Brain pericyte (primary cell): ENCODE results near the gene CDNF.

Source experiments
- DNase-seq: peaks from one replicate; pipeline ENCODE4 v3.0.0-alpha.2; 2012; ENCODE audit warnings: low read depth, low spot score

CDNF gene

DNA sequence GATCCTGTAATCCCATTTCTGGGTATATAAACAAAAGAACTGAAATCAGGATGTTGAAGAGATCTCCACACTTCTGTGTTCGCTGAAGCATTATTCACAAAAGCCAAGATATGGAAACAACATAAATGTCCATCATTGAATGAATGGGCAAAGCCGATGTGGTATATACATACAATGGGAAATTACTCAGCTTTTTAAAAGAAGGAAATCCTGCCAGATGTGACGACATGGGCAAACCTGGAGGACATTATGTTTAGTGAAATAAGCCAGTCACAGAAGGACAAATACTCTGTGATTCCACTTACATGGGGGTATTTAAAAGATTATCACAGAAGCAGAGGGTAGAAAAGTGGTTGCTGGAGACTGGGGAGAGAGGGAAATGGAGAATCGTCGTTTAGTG, 39.2 kb downstream of the CDNF start:
- DNase-seq = no peak

DNA sequence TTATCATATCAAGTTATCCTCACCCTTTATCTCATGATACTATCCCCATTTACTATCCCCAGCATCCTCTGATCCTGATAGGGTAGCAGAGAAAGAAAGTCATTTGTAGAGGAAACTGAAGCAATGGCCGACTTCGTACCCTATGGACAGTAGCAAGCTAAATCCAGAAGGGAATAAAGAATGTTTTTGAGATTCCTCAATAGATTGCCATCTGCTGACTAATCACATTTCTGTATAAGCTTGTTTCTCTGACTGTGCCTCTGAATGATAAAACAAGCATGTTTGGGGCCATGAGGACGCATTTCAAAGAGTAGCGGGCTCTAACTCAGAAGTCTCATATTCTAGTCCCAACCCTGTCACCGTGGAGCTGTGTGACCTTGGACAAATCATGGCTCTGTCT, 49.9 kb downstream of the CDNF start:
- no peak for DNase-seq

DNA sequence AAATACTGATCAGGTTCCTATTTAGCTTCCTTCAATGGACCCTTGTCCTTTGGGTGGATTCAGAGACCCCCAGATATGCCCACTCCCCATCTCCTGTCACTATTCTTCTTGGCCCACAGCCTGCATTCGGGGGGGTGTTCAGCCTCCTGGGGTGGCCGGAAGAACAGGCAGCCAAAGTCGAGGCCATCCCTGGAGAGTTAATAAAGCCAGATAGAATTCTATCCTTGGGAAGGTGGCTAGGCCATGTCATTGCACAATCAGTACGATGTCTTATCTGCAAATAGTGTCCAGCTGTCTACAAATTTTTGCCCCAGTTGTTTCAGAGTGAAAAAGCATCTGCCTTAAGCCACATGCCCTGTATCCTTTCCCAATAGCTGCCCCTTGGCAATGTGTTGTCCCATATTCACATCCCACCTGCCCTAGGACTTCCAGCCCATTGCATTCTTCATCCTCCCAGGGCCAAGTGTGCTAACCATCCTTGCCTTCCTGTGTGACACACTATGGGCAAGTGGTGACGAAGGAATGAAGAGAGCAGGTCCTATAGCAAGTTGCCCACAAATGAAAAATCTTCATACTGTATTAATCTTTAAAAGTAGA, 53.3 kb downstream of the CDNF start:
- DNase-seq = no peak

DNA sequence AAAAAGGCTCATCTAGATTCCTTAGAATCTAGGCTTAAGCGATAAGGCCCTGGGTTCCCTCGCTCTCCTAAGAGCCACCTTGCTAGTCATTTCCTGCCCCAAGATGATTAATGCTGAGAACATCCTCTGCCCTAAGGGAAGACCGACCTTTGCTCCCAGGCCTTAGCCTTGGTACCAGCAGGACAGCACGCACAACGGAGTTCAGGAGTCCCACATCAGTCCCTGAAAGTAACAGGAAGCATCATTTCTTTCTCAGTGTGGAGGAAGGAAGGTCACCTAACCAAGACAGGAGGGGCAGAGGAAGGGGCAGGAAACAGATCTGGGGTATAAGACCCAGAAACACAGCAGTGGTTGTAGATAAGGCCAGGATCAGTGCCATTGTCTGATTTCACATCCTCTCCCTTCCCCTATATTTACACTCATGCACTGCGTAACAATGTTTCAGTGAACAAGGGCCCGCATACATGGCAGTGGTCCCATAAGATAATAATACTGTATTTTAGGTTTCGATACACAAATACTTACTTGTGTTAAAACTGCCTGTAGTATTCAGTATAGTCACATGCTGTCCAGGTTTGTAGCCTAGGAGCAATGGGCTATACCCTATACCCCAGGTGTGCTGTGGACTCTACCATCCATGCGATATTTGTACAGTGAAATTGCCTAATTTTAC, 55.0 kb downstream of the CDNF start:
- no peak for DNase-seq

DNA sequence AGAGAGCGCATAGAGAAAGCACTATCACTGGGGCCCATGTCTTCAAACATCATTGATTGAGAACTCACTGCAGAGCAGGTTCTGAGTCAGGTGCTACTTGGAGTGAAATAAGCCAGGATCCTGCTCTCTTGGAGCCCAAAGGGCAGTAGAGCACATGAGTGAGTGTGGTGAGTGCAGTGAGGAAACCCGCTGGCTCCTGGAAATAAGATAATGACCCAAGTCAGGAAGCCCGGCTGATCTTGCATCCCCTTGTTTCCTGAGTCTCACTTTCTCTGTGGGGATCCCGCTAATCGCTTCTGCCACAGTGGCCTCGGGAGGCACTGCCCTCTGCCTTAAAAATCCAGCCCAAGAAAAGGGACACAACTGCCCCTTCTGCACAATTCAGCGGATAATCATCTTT, 56.1 kb downstream of the CDNF start:
- DNase-seq = no peak

DNA sequence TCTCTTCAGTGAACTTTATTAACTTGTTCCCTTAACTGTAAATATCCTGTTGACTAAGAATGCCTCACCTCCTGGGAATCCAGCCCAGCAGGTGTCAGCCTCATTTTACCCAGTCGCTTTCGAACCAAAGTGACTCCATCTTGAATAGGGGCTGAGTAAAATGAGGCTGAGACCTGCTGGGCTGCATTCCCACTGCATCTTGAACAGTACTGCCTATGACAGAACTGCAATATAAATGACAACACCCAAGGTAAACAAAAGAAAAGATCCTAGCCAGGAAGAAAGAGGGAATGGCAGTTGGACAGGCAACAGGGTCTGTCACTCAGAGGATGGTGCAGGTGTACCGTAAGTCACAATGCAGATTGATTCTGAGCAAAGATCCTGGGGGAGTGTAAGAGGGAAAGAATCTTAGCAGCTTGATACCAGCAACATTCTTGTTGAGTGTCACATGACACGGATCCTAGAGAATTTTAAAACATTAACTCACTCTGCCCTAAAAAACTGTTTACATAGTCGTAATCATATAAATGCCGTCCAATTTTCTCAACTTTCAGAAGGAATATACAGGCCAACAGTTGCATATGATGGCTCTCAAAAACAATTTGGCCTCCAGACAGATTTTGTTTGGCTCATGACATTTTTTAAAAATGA, 58.7 kb downstream of the CDNF start:
- no peak for DNase-seq

DNA sequence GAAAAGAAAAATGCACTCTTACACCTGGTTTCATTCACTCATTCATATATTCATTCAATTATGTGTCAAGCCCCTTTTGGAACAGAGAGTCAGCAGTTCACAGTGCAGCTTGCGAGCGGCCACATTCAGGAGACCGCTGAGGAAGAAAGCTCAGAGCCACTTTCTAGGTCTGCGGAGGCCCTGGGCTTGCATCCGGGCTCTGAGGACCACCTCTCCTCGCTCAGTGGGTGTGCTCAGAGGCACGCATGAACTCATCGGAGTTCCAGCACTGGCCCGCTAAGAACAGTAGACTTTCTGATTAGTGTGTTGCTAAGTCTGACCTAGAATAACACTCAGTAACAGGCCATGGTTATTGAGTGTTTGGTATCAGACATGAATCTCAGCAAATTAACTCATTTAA, 61.3 kb downstream of the CDNF start:
- no peak for DNase-seq

DNA sequence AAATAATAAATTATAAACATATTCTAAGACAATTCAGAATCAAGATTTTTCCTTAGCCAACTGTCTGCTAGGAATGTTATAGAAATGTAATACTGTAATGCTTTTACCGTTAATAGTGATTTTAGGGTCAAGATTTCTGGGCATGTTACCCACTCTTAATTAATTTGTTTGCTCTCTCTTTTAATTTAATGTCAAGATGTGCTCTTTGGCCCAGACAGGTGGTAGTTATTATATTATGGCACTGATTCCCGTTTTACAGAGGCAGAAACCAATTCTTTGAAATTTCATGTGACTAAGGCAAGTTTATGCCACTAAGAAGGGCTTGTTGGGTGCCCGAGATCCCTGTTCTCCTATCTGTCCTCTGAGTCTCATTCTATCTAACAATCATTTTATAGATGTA, 62.2 kb downstream of the CDNF start:
- no peak for DNase-seq

DNA sequence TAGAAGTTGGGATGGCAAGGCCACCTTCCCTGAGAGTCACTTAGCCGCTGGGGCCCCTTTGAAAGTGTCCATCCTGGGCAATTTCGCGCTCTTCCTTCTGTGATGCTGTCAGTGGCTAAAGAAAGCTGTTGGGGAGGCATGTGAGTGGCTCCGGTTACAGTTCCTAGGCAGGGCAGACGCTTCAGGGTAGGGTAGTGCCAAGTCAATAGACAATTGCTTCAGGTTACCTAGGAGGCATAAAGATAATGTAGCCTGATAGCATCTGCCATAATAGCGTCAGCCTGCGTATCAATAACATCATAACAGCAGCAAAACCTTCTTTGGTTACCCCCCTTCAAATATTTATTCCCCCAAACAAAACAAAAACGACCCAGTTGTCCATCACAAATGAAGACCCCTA, 63.0 kb downstream of the CDNF start, which contains the start of gene FAM107B:
Gene FAM107B, minus strand, starts transcription at position 101 of the 400 bp plus-strand sequence. CDS start 234 bp downstream, outside the sequence.
- no peak for DNase-seq

DNA sequence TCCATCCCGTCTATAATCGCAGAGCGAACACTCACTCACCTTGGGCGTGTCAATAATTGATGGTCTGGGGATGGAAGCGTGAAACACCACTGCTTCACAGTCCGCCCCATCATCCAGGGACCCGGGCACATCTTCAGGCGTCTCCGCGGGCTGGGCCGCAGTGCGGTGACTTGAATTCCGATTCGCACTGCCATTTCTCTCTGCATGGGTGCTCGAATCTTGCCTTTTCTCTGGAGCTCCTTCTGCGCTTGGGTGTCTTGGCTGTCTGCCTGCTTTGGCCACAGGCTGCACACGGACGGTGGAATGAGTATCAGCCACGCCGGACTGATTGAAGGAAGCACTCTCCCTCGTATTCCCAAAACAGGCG, 63.6 kb downstream of the CDNF start:
- no peak for DNase-seq

DNA sequence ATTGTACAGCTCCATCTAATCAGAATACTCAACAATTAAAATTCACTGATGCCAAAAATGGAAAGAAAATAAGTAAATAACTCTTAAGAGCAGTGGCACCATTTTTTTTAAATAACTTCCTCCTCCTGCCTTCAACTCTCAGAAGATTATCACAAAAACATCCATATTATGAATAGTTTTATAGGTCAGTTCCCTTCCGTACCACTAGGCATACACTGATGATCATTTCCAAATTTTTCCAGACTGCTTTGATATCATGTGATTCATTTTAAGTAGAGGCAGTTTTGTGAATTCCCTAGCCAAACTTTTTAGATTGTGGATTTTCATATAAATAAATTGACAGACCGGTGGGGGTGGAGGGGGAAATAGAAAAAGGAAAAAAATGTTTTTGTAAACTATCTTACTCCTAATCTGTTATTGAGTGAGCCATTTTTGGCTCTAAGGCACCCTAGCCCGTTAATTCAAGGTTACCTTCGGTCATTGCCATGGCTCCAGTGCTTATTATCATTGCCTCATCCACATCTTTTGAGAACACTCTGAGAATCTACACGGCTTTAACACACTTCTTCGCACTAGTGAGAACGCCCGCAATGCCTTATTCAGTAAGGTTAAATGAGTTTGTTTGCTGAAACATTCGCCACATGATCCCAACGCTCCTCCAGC, 64.2 kb downstream of the CDNF start:
- no peak for DNase-seq

DNA sequence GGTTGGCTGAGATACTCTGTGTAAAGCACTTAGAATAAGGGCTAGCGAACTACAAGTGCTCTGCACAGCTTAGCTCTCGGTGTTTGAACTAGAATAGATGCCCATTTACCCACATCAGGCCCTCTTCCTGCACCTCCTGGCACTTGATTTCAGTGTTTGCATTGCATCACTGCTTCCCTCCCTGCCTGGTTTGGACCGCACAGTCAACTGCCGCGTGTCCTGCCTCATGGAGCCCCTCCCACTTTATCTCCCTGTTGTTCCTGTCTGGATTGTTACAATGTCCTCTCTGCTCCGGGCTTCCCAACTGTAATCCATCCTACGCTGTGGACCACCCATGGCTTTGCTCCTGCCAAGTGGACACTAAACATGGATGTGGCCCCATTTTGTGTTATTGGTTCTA, 65.4 kb downstream of the CDNF start:
- no peak for DNase-seq

DNA sequence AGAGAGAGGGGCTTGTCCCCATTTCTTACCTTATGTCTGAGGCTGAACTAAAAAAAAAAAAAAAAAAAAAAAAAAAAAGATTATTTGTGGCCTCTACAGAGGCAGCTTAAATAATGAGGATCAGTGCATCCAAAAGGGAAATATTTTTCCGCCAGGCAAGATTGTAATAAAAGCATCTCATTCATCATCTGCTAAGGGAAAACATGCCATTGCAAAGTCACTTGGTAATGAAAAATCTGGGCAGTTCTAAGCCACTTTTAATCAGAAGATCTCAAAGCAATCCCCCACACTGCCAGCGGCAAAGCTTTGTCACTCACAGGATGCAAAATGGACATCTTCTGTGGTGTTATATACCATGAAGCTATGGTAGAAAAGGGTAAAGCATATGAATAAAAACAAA, 66.9 kb downstream of the CDNF start:
- DNase-seq = no peak
